C4-2B (cell line): Measurements from ENCODE around the gene ZNF185.

Experiments
- CTCF ChIP-seq: fragments of 450-650 bp; conservative IDR thresholded peaks from 2 replicates; pipeline ENCODE4 v1.5.1; 2017; ENCODE audit warnings: mild to moderate bottlenecking
- ZFX ChIP-seq: fragments of 450-650 bp; IDR thresholded peaks from 2 replicates; pipeline ENCODE4 v1.6.1; 2017

DNA sequence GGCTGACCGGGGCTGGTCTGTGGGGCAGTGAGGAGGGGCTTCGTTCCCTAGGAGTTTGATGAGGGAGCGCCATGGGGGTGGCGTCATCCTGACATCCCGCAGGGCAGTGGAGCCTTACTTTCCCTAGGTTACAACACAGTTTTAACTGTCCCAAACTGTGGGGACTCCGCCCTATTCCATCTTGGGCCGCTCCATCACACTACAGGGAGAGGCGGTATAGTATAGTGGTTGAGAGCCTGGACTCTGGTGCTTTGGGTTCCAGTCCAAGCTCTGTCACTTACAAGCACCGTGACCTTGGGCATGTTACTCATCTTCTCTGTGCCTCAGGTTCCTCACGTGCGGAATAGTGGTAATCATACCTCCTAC, 44.2 kb downstream of the ZNF185 start:
- TF ChIP-seq CTCF (no peak), ZFX (no peak)
